ENCODE data around the gene SCGB1C1.

DNA sequence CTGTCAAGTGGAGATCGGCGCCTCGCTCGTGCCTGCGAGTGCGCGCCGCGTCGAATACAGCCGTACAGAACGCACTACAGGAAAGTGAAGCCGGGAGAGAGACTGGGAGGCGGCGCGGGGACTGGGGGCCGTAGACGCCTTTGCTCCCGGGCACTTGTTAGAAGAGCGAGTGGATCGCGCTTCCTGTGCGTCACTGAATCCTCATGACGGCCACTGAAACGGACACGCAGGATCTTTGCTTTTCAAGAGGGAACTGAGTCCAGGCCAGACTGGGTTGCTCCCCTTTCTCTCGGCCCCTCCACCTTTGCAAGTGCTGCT lies 14.9 kb downstream of the SCGB1C1 start:
- TF ChIP-seq, protein P1, sequence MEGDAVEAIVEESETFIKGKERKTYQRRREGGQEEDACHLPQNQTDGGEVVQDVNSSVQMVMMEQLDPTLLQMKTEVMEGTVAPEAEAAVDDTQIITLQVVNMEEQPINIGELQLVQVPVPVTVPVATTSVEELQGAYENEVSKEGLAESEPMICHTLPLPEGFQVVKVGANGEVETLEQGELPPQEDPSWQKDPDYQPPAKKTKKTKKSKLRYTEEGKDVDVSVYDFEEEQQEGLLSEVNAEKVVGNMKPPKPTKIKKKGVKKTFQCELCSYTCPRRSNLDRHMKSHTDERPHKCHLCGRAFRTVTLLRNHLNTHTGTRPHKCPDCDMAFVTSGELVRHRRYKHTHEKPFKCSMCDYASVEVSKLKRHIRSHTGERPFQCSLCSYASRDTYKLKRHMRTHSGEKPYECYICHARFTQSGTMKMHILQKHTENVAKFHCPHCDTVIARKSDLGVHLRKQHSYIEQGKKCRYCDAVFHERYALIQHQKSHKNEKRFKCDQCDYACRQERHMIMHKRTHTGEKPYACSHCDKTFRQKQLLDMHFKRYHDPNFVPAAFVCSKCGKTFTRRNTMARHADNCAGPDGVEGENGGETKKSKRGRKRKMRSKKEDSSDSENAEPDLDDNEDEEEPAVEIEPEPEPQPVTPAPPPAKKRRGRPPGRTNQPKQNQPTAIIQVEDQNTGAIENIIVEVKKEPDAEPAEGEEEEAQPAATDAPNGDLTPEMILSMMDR (IDR thresholded peaks at IDR 0.05) = no peak
- TF ChIP-seq POLR2A (IDR thresholded peaks at IDR 0.05) = no peak
